ENCODE results near the gene MAP3K20. TPM values are rescaled to one million over a fixed set of nuclear protein-coding genes. Genes with fewer than 3 reads are reported as not detected.

The MAP3K20 gene
- total RNA-seq, 4 donors from 2014 or later = 43.0 to 76.1 (median 65.2) TPM

GRCh38 chr2:173247156-173247555, 171.5 kb downstream of the MAP3K20 start:
- TF ChIP-seq CTCF (IDR thresholded peaks at IDR 0.05; ENCODE audit: low read depth) = no peak

DNA sequence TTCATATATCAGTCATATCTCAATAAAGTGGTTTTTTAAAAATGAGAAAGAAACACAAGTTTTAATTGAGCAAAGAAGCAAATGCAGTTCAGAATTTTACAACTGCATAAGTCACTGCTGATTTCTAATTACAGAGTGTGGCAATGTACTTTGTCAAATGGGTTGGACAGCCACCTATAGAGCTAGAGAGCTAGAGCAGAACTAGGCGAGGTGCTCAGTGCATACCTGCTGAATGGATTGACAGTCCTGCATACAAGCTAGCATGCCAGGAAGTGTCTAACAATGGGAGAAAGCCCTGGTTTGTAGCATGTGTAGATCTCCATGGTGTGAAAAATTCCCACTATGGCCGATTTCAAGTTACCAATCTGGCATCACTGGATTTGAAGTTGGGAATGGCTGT, 172.7 kb downstream of the MAP3K20 start:
- TF ChIP-seq CTCF (IDR thresholded peaks at IDR 0.05; ENCODE audit: low read depth) = no peak

DNA sequence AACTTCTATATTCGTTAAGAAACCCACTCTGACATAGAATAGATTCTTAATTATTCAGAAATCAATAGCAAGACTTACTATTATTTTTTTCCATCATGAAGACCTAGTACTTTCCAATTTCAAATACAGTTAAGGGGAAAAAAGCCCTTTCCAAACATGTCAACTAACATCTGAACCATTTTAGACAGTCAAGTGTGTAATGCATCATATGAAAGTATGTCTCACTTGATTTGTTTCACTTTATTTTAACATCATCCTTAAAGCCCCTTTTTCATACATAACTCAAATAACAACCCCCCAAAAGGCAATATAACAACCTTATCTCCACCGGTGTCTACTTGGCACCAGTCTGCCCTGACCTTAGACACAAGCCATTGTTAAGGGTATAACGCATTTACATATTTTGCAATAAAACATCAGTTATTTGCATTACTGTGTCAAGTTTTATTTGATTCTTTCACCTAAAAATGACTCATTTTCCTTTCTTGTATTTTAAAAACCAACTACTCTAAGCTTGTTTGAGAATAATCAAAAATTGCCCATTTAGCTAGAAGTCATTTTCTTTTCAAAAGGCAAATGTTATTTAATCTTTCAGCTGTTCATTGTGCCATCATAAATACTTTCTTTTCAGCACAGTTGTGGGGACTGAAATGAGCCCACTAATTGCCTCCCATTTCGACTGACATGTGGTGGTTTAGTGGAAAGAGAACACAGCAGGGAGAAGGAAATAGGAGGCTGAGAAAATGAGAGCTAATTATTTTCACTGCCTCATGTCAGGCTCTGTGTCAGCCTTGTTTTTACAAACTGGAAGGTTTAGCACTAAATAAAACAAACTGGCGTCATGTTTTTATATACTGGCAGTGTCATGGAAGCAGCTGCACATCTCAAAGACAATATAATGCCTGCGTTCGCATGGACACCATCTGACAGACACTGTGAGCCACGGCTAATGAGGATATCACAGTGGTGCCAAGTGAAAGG, 174.3 kb downstream of the MAP3K20 start:
- no peak for TF ChIP-seq CTCF (IDR thresholded peaks at IDR 0.05; ENCODE audit: low read depth)

GRCh38 chr2:173251225-173251624, 175.6 kb downstream of the MAP3K20 start:
- no peak for TF ChIP-seq CTCF (IDR thresholded peaks at IDR 0.05; ENCODE audit: low read depth)

DNA sequence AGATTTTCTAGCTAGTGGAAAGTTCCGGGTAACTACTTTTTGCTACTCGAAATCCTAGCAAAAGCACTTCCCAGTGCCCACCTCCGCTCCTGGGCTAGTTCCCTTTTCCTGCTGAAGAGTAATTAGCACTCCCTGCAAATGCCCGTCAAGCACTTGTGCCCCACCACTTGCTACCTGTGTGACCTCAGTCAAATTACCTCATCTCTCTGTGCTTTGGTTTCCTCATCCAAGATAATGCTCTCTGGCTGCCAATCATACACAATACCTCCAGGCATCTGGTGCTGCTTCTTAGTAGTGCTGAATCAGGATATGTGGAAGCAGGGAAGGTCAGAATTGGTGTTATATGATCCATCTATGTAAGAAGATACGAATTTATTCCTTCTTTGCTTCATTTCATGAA, 176.9 kb downstream of the MAP3K20 start:
- no peak for TF ChIP-seq CTCF (IDR thresholded peaks at IDR 0.05; ENCODE audit: low read depth)

- no peak for TF ChIP-seq CTCF (IDR thresholded peaks at IDR 0.05; ENCODE audit: low read depth)
Measured at GRCh38 chr2:173254659-173255058, 179.0 kb downstream of the MAP3K20 start.

- no peak for TF ChIP-seq CTCF (IDR thresholded peaks at IDR 0.05; ENCODE audit: low read depth)
Measured at GRCh38 chr2:173258701-173259100, 183.1 kb downstream of the MAP3K20 start.
